HG03025 (cell line): ENCODE measurements around the gene CXorf66.
"Not testable (repeated sequence)": the region's sequence is repeated elsewhere in the genome, so short reads cannot be mapped to it uniquely, and the experiment has no call there.

Experiments
- ATAC-seq: cut with Tn5 transposase; IDR thresholded peaks from one replicate; pipeline ENCODE4 v1.9.1; 2021; ENCODE audit warnings: mild to moderate bottlenecking, moderate library complexity; ENCODE audit not compliant: unreplicated experiment, low FRiP score

The CXorf66 gene, protein sequence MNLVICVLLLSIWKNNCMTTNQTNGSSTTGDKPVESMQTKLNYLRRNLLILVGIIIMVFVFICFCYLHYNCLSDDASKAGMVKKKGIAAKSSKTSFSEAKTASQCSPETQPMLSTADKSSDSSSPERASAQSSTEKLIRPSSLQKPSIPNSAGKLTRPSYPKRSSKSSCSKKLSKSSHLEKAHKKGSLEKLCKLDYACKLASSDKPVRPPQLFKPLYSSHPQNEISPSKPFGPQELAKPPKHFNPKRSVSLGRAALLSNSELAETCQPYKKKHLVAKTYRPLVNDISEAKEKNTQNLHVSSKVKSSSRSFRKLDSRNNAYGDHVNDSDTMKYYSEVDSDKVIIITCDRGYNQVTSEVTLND

DNA sequence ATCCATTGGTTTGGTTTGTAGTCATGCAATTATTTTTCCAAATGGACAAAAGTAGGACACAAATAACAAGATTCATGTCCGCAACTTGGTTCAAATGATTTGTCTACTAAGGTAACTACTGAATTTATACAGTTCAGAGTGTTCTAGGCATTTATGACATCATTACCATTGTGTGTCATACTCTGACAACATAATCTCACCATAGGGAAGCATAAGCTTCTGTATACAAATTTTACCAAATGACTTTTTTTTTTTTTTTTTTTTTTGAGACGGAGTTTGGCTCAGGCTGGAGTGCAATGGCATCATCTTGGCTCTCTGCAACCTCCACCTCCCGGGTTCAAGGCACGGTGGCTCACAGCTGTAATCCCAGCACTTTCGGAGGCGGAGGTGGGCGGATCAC is at the start of gene CXorf66:
Gene CXorf66 (minus strand): TSS at position 101 of the 400 bp plus-strand sequence. CDS start 25 bp downstream, at position 76.
- ATAC-seq = no peak

GRCh38 chrX:139982856-139983255 is 17.5 kb upstream of the CXorf66 start:
- no peak for ATAC-seq

GRCh38 chrX:139974471-139974870 is 9.2 kb upstream of the CXorf66 start:
- no peak for ATAC-seq

- ATAC-seq = no peak
Measured at GRCh38 chrX:139972629-139973624, 7.6 kb upstream of the CXorf66 start.

DNA sequence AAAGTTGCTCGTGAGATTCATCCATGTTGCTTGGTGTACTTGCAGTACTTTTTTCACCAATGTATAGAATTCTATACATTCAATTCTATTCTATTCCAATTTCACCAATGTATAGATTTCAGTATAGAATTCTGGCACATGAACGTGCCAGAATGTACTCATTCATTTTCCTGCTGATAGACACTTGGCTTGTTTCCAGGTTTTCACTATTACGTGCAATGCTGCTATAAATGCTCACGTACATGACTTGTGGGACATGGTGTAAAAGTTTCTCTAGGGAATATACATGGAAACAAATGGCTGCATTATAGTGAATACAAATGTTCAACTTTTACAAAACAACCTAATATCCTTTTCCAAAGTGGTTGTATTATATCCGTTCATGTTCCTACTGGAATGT is 6.8 kb upstream of the CXorf66 start:
- ATAC-seq = no peak

GRCh38 chrX:139971394-139971749 is 6.1 kb upstream of the CXorf66 start:
- no peak for ATAC-seq

DNA sequence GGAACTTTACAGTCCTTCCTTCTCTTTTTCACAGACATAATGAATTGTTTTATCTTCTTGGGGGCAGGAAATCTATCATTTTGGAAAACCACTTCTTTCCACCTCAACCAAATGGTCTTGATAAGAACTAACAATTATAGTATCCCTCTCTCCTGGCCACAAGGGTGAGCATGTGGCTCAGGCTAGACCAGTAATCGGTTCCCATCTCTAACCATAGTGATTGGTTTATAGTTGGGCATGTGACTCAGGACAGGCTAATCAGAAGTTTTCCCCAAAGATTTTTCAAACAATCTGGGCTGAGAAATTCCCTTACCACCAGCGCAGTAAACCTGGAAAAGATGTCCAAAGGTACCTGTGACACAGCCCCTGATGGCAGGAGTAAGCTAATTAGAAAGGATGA is 4.0 kb upstream of the CXorf66 start:
- ATAC-seq = no peak

DNA sequence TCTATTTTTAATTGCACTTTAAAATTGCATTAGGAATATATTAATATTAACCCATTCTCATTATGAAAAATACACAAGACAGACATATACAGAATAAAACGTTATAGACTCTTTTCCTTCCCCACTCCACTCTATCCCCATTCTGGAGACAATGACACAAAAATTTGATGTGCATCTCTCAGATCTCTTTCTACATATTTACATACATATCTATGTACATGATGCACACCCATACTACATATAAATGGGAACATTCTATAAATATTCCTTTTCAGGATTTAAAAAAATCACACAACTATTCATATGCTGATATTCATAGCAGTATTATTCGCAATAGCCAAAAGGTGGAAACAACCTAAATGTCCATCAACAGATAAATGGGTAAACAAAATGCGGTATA is 2.4 kb upstream of the CXorf66 start:
- ATAC-seq = no peak

- no peak for ATAC-seq
Measured at GRCh38 chrX:139967300-139967699, 2.0 kb upstream of the CXorf66 start.

GRCh38 chrX:139966159-139966558 is 838 bp upstream of the CXorf66 start:
- not testable (repeated sequence) for ATAC-seq

DNA sequence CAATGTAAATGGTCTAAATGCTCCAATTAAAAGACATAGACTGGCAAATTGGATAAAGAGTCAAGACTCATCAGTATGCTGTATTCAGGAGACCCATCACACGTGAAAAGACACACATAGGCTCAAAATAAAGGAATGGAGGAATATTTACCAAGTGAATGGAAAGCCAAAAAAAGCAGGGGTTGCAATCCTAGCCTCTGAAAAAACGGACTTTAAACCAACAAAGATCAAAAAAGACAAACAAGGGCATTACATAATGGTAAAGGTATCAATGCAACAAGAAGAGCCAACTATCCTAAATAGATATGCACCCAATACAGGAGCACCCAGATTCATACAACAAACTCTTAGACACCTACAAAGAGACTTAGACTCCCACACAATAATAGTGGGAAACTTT is 4.2 kb downstream of the CXorf66 start:
- ATAC-seq = not testable (repeated sequence)

DNA sequence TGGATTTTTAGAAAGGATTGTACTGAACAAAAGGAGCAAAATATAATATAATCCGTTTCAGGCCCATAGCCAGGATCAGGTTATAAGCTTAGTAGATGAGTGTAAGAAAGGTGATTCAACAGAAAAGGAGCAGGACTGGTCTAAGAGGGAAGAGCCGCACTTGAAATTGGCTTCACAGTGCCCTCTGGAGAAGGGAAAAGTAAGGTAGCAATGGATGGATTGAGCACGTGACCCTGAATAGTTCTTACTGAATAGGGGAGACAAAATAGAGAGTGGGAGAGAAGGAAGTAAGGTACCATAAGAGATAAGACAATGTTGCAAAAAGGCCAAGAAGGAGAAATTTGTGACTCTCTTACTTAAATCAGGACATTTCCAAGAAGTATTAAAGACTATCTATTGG is 15.6 kb downstream of the CXorf66 start:
- no peak for ATAC-seq

DNA sequence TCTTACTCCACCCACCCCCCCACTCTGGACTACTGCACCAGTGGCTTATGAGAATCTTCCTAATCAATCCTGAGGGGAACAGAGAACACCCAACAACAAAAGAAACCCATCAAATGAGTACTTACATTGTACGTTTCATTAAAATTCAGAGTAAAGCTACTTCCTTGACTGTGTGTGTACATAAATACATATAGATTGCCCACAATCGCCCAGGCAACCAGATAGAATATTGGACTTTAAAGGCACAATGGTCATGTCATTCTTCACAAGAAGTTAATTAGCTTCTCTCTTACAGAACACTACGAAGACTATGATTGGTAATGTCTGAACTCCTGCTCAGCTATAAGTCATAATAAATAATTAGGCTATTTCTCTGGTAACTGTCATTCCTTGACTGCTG is 20.2 kb downstream of the CXorf66 start:
- ATAC-seq = no peak

DNA sequence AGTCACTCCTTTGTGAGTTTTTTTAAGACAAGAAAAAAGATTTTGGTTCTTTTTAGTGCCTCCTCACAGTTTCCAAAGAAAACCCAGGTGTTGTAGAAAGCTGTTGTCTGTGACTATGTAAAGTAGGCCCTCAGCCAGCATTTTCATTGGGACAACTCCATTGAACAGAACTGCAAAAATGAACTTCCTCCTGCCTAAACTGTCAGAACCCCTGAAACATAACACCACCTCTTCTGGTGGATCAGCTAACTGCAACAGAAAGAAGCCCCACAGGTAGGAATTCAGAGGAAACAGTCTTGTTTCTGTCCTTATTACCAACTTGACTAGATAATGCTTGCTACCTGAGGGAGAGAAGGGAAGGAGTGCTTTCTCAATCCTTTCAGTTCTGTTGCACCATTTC is 29.1 kb downstream of the CXorf66 start:
- ATAC-seq = no peak

GRCh38 chrX:139933904-139934303 is 31.4 kb downstream of the CXorf66 start:
- no peak for ATAC-seq

GRCh38 chrX:139932901-139933796 is 32.2 kb downstream of the CXorf66 start, which contains the start of gene ATP11C:
Gene ATP11C (minus strand): TSS chrX:139933053. CDS start chrX:139932042, 1,011 bp downstream.
- ATAC-seq = peak; percentile 72

DNA sequence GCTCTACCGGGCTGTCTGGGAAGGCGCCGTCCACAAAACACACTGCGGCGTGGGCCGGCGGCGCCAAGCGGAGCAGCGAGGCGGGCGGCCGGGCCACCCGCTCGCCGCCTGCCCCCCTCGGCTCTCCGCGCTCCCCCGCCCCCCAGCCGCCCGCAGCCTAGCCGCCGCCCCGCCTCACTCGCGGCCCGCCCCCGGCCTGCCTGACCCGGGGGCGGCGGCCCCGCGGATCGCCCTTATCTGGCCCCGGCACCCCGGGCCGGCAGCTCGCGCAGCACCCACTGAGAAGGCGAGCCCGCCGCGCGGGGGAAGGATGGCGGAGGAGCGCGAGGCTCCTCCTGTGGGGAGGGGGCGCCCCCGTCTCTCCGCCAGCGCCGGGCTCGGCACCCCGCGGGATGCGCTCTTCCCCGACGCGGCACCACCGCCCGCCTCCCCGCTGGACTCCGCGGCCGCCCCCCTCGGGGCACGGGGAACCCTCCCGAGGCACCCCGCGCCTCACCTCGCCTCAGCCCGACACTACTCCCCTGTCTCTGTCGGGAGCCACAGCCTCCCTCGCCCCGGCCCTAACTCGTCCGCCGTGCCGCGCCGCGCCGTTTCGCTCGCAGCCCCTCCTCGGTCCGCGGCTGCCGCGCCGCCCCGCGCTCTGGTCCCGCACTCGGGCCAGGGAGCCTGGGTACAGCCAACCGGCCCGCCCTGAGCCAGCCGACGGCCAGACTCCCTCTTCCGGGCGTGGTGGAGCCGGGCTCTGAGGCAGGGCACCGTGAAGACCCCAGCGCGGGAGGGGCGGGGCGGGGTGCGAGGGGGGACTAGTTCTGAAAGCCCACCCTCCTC is 33.0 kb downstream of the CXorf66 start:
- ATAC-seq = peak; percentile 40

DNA sequence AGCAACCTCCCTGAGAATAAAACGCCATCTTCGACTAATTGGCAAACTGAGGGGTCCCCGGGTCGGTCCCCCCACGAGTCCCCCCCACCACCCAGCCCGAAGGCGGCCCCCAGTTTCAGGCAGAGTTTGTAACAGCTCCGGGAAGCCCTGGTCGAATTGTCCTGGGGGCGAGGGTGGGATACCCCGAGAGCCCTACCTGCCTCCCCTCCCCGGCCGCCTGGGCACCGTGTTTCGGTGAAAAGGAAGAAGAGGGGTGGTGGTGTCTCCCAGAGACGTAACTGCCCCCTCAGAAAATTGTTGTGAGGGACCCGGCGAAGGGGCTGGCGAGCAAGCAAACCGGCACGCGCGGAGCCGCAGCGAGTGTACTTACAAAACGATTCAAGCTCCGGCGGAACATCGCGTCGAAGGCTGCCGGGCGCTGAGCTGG is 33.7 kb downstream of the CXorf66 start:
- ATAC-seq = no peak

DNA sequence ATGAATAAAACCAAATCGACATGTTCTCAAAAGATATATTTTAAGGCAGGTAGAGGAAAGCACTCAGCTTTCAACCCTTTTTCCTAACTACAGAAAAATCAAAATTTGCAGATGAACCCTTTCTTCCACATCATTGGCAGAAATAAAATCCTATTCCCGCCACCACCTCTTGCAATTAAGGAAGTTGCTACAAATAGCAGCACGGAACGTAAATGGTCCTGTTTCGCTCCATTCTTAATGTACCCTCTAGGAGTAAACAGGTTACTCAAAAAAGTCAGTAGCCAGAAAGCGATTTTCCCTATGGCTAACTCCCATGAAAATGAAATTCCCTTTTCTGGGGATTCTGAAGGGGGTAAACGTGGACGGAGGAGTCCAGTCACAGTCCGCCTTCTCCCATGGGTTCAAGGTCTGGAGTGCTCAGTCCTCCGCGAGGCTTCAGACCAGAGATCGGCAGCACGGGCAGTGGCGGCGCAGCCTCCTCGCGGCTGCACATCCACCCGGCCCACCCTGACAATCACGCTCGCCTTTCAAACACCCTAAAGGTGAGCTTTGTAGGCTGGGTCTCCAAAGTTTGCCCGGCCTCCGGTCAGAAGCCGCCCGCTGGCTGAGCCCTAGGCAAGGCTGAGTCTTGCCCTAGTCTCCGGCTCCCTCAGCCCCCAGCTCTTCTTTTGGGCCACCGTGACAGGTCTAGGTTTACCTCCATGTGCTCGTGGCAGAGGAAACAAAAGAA is 34.2 kb downstream of the CXorf66 start:
- no peak for ATAC-seq
